Measurements from ENCODE around the gene ARHGEF40. TPM values are rescaled to one million over a fixed set of nuclear protein-coding genes. Genes with fewer than 3 reads are reported as not detected.

Gene ARHGEF40
- total and polyA plus RNA-seq, 2 donors (not counting 1 experiment from before 2014, with no cell fraction given) = 1.0 to 1.7 TPM

- Histone ChIP-seq H2AFZ (ENCODE audit: insufficient read depth, low read depth, low read length, poor library complexity, severe bottlenecking) (no peak overlapping the region), H3K9me3 (ENCODE audit: control extremely low read depth in 1 of 3, control insufficient read depth in 2 of 3, insufficient read depth in 1 of 3, low read length in 2 of 3) (no peaks in the 10 kb centered on the region), H3K4me2 (replicated peaks; ENCODE audit: low read depth, low read length, poor library complexity, severe bottlenecking) (no peak overlapping the region), H3K4me3 (ENCODE audit: control extremely low read depth in 1 of 5, extremely low read depth in 1 of 5, insufficient read depth in 1 of 5, low read depth in 2 of 5, low read length in 4 of 5) (no peak overlapping the region), H3K79me2 (ENCODE audit: control insufficient read depth, insufficient read depth, low read length) (no peaks in the 10 kb centered on the region), H3K36me3 (replicated peaks in 1 of 2; ENCODE audit: control extremely low read depth in 1 of 2, control insufficient read depth in 1 of 2, extremely low read depth in 1 of 2, insufficient read depth in 2 of 2, low read length in 1 of 2) (no peaks in the 10 kb centered on the region), H3K9ac (ENCODE audit: low read length) (no peak overlapping the region), H4K20me1 (ENCODE audit: control insufficient read depth, insufficient read depth, low read length, poor library complexity, severe bottlenecking) (no peaks in the 10 kb centered on the region), H3K4me1 (ENCODE audit: control insufficient read depth in 2 of 2, insufficient read depth in 2 of 2, low read length in 2 of 2) (no peaks in the 10 kb centered on the region), H3K27ac (ENCODE audit: low read length in 2 of 2) (no peak overlapping the region), H3K27me3 (replicated peaks in 1 of 4; ENCODE audit: control extremely low read depth in 1 of 4, control insufficient read depth in 3 of 4, insufficient read depth in 4 of 4, low read length in 3 of 4) (peaks cover 0 to 10% (median 5%) of the 10 kb centered on the region in 4 experiments)
- TF ChIP-seq CTCF (IDR thresholded peaks at IDR 0.05) (no peak), EZH2 (IDR thresholded peaks at IDR 0.05; ENCODE audit: borderline replicate concordance, insufficient read depth, low read depth, low read length, poor library complexity, severe bottlenecking) (no peak)
- Mint-ChIP-seq H3K27ac (no peak overlapping the region), H3K9me3 (ENCODE audit: insufficient read depth) (no peaks in the 10 kb centered on the region), H3K4me1 (no peaks in the 10 kb centered on the region), H3K27me3 (peaks cover 35% of the 10 kb centered on the region), H3K4me3 (no peak overlapping the region)
- no peak for DNase-seq
- intact Hi-C loops (cut with micrococcal nuclease) = no loop called here
- no peak for ATAC-seq (ENCODE audit: low read depth)
- WGBS (ENCODE audit: insufficient coverage) = 94% methylated on average over 19 of the region's 20 CpGs
- ChIA-PET POLR2A (no interaction called here), CTCF (interaction anchor here (1.3 to 1.4 kb wide), 2 partner anchors 15 to 39 kb away, joined by 4 to 6 read pairs; no protein-coding TSS in a partner anchor)
Observed at GRCh38 chr14:21053184-21054122, 16.7 kb upstream of the ARHGEF40 start.

Measured in B cell (primary cell).